HG02885 (cell line): Measurements from ENCODE around the gene FBXW8.

ENCODE experiments used
- ATAC-seq: cut with Tn5 transposase; IDR thresholded peaks from one replicate; pipeline ENCODE4 v1.9.1; 2021; ENCODE audit warnings: mild to moderate bottlenecking; ENCODE audit not compliant: unreplicated experiment, poor library complexity

The FBXW8 gene

GRCh38 chr12:116884871-116885270 is 25.9 kb upstream of the FBXW8 start:
- ATAC-seq, result no peak

GRCh38 chr12:116885491-116885890 is 25.3 kb upstream of the FBXW8 start:
- ATAC-seq, result no peak

- no peak for ATAC-seq
Measured at GRCh38 chr12:116887244-116887643, 23.5 kb upstream of the FBXW8 start.

GRCh38 chr12:116887897-116888296 is 22.9 kb upstream of the FBXW8 start:
- ATAC-seq, result no peak

GRCh38 chr12:116890330-116890729 is 20.4 kb upstream of the FBXW8 start:
- ATAC-seq, result no peak

GRCh38 chr12:116891019-116891418 is 19.7 kb upstream of the FBXW8 start:
- no peak for ATAC-seq

- no peak for ATAC-seq
Measured at GRCh38 chr12:116892349-116893140, 18.2 kb upstream of the FBXW8 start.

- no peak for ATAC-seq
Measured at GRCh38 chr12:116894913-116895312, 15.8 kb upstream of the FBXW8 start.

- no peak for ATAC-seq
Measured at GRCh38 chr12:116896411-116896924, 14.3 kb upstream of the FBXW8 start.

GRCh38 chr12:116897476-116897875 is 13.3 kb upstream of the FBXW8 start:
- ATAC-seq, result no peak

GRCh38 chr12:116898669-116899068 is 12.1 kb upstream of the FBXW8 start:
- ATAC-seq, result no peak

GRCh38 chr12:116901612-116902011 is 9.1 kb upstream of the FBXW8 start:
- no peak for ATAC-seq

GRCh38 chr12:116903818-116904217 is 6.9 kb upstream of the FBXW8 start:
- no peak for ATAC-seq

- no peak for ATAC-seq
Measured at GRCh38 chr12:116906285-116906684, 4.5 kb upstream of the FBXW8 start.

- ATAC-seq, result no peak
Measured at GRCh38 chr12:116910280-116910644, 488 bp upstream of the FBXW8 start.

- ATAC-seq, result no peak
Measured at GRCh38 chr12:116915326-116915725, 4.6 kb downstream of the FBXW8 start.

GRCh38 chr12:116916122-116916521 is 5.4 kb downstream of the FBXW8 start:
- no peak for ATAC-seq

GRCh38 chr12:116916714-116917114 is 6.0 kb downstream of the FBXW8 start:
- ATAC-seq, result peak; percentile 86

- ATAC-seq, result no peak
Measured at GRCh38 chr12:116918464-116918863, 7.7 kb downstream of the FBXW8 start.

- ATAC-seq, result no peak
Measured at GRCh38 chr12:116919247-116919661, 8.5 kb downstream of the FBXW8 start.

GRCh38 chr12:116919706-116920485 is 9.1 kb downstream of the FBXW8 start:
- ATAC-seq, result no peak
